Measurements from ENCODE around the gene ADGRG2. TPM values are rescaled to one million over a fixed set of nuclear protein-coding genes. Genes with fewer than 3 reads are reported as not detected.

ADGRG2 gene
- total RNA-seq, 4 donors from 2014 or later, result 1.8 to 4.3 (median 3.2) TPM

DNA sequence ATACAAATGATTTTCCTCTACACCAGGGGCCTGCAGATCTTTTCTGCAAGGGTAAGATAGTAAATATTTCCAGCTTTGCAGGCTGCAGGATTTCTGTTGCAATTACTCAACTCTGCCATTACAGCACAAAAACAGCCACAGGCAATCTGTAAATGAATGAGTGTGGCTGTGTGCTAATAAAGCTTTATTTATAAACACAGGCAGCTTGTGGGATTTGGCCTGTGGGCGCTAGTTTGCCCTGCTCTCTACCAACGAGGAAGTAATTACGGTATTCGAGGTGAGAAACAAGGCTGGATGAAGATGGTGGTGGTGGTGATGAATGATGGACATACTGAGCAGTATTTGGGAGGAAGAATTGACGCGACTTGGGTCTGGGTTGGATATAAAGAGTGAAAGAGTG, 30.7 kb downstream of the ADGRG2 start:
- Histone ChIP-seq H3K27me3 (no peaks in the 10 kb centered on the region), H3K4me1 (no peaks in the 10 kb centered on the region), H3K27ac (no peak overlapping the region), H3K4me3 (replicated peaks in 1 of 3) (no peak overlapping the region), H3K36me3 (no peaks in the 10 kb centered on the region), H3K9me3 (no peaks in the 10 kb centered on the region)
- WGBS, 2 donors, result 93 to 97% methylated on average over 6 of the region's 6 CpGs
- intact Hi-C loops (cut with DNase I), result no loop called here
- TF ChIP-seq POLR2A (IDR thresholded peaks at IDR 0.05), result no peak
- no peak for DNase-seq

DNA sequence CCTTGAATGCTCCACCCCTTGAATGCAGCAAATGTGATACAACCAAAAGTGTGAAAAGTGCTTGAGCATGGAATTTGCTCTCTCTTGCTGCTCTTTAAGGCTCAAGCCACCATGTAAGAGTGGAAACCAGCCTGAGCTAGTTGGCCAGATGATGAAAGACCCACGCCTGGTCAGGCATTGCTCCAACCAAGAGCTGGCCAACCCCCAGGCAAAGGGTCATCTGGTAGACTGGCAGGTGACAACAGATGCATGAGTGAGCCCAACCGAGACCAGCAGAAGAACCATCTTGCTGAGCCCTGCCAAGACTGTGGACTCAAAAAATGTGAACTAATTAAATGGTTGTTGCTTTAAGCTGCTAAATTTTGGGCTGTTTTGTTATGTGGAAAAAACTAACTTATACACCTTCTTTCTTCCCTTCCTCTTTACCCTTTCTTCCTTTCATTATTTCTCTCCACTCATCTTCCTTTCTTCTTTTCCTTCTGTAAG, 32.7 kb downstream of the ADGRG2 start:
- TF ChIP-seq, protein P1, sequence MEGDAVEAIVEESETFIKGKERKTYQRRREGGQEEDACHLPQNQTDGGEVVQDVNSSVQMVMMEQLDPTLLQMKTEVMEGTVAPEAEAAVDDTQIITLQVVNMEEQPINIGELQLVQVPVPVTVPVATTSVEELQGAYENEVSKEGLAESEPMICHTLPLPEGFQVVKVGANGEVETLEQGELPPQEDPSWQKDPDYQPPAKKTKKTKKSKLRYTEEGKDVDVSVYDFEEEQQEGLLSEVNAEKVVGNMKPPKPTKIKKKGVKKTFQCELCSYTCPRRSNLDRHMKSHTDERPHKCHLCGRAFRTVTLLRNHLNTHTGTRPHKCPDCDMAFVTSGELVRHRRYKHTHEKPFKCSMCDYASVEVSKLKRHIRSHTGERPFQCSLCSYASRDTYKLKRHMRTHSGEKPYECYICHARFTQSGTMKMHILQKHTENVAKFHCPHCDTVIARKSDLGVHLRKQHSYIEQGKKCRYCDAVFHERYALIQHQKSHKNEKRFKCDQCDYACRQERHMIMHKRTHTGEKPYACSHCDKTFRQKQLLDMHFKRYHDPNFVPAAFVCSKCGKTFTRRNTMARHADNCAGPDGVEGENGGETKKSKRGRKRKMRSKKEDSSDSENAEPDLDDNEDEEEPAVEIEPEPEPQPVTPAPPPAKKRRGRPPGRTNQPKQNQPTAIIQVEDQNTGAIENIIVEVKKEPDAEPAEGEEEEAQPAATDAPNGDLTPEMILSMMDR (IDR thresholded peaks at IDR 0.05), result no peak
- TF ChIP-seq POLR2A (IDR thresholded peaks at IDR 0.05), result no peak
- no peak for DNase-seq
- H3K4me1 ChIP-seq, result no peaks in the 10 kb centered on the region
- H3K27me3 ChIP-seq, result no peaks in the 10 kb centered on the region
- no peaks in the 10 kb centered on the region for H3K9me3 ChIP-seq
- WGBS, 2 donors, result 75 to 80% methylated on average over 1 to 2 of the region's 2 CpGs
- no peak overlapping the region for H3K4me3 ChIP-seq (replicated peaks in 1 of 3)
- no peak overlapping the region for H3K27ac ChIP-seq
- intact Hi-C loops (cut with DNase I), result no loop called here
- H3K36me3 ChIP-seq, result no peaks in the 10 kb centered on the region

- Histone ChIP-seq H3K4me1 (no peaks in the 10 kb centered on the region), H3K9me3 (no peaks in the 10 kb centered on the region), H3K4me3 (replicated peaks in 1 of 3) (no peak overlapping the region), H3K27ac (no peak overlapping the region), H3K27me3 (no peaks in the 10 kb centered on the region), H3K36me3 (no peaks in the 10 kb centered on the region)
- intact Hi-C loops (cut with DNase I), result no loop called here
- TF ChIP-seq, protein P1 (IDR thresholded peaks at IDR 0.05), result no peak
- no peak for TF ChIP-seq POLR2A (IDR thresholded peaks at IDR 0.05)
- WGBS, 2 donors, result 76 to 87% methylated on average over 8 of the region's 8 CpGs
- no peak for DNase-seq
Observed at GRCh38 chrX:19086102-19086772, 36.0 kb downstream of the ADGRG2 start.

- Histone ChIP-seq H3K36me3 (no peaks in the 10 kb centered on the region), H3K4me3 (replicated peaks in 1 of 3) (no peak overlapping the region), H3K9me3 (no peaks in the 10 kb centered on the region), H3K27me3 (no peaks in the 10 kb centered on the region), H3K27ac (no peak overlapping the region), H3K4me1 (no peaks in the 10 kb centered on the region)
- WGBS, 2 donors, result 80 to 100% methylated on average over 2 to 3 of the region's 3 CpGs
- intact Hi-C loops (cut with DNase I), result no loop called here
- no peak for DNase-seq
- TF ChIP-seq POLR2A (IDR thresholded peaks at IDR 0.05), result no peak
- TF ChIP-seq, protein P1 (IDR thresholded peaks at IDR 0.05), result no peak
Observed at GRCh38 chrX:19085666-19086065, 36.6 kb downstream of the ADGRG2 start.

DNA sequence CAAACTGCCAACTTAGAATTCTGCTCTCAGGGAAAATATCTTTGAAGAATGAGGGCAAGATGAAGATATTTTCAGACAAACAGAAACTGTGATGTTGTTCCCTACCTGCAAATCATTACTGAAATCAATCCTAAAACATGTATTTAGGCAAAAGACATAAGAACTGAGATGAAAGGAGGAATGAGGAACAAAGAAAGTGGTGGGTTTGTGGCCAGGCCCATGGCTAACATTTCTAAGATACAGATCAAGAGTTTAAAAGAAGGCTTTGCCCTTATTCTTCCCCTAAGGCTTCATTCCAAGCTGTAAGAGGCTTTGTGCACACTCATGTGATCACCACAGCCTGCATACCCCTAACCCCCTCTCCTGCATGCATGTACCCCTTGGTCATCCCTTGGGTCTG, 46.5 kb downstream of the ADGRG2 start:
- H3K36me3 ChIP-seq, result no peaks in the 10 kb centered on the region
- TF ChIP-seq, protein P1 (IDR thresholded peaks at IDR 0.05), result no peak
- TF ChIP-seq POLR2A (IDR thresholded peaks at IDR 0.05), result no peak
- no peak for DNase-seq
- H3K4me3 ChIP-seq (replicated peaks in 1 of 3), result no peak overlapping the region
- H3K27ac ChIP-seq, result no peak overlapping the region
- no peaks in the 10 kb centered on the region for H3K4me1 ChIP-seq
- H3K27me3 ChIP-seq, result no peaks in the 10 kb centered on the region
- intact Hi-C loops (cut with DNase I), result no loop called here
- no peaks in the 10 kb centered on the region for H3K9me3 ChIP-seq

Data from thyroid gland (tissue), 4 donors.